GM12878 (cell line): ENCODE data around the gene TACC2. TPM values are rescaled to one million over a fixed set of nuclear protein-coding genes. Genes with fewer than 3 reads are reported as not detected.

Experiments used
- ATAC-seq: fragments of 200-7000 bp; cut with Tn5 transposase; 3 replicates; pipeline ENCODE4 v1.9.1; 2020; ENCODE audit warnings: mild to moderate bottlenecking, moderate library complexity
- BruUV-seq: library from RNA; stranded (reverse); fragments of 400-500 nt; replicated peaks from 2 replicates; lab custom pipeline; 2021; lab: Mats Ljungman, UMichigan
- CTCF ChIA-PET: fragments of 300-600 bp; sonication (Branson Sonifier 250); formaldehyde crosslinking; extraction: SDS; loops from one replicate; lab custom pipeline; 2021; ENCODE audit warnings: inconsistent platforms; lab: Yijun Ruan, JAX
- POLR2A ChIA-PET: fragments of 350-600 bp; formaldehyde crosslinking; extraction: SDS; loops from one replicate; lab custom pipeline; 2021; ENCODE audit warnings: inconsistent platforms; lab: Charles Lee
- RAD21 ChIA-PET: fragments of 300-600 bp; sonication (Branson Sonifier 250); formaldehyde crosslinking; loops from one replicate; lab custom pipeline; 2023; ENCODE audit warnings: antibody characterized with exemption; ENCODE audit not compliant: unreplicated experiment; lab: Charles Lee
- SMC1A ChIA-PET: fragments of 300-600 bp; sonication (Branson Sonifier 250); formaldehyde crosslinking; loops from one replicate; lab custom pipeline; 2023; ENCODE audit not compliant: unreplicated experiment, uncharacterized antibody; lab: Charles Lee
- DNase-seq: peaks from one replicate; pipeline ENCODE4 v3.0.0-alpha.2; 2011; ENCODE audit warnings: low read depth, low spot score
- FAIRE-seq: peaks from 3 replicates; lab custom pipeline; 2011; peaks lifted over from hg19 to GRCh38; lab: Jason Lieb, UNC
- H2AFZ ChIP-seq: 2 replicates; pipeline ENCODE4 v1.6.0; 2011; ENCODE audit warnings: low read depth, low read length, control low read depth; ENCODE audit not compliant: control insufficient read depth
- H3K27ac ChIP-seq: 2 replicates; pipeline ENCODE4 v1.5.1; 2011; ENCODE audit warnings: control low read depth; ENCODE audit not compliant: control insufficient read depth, insufficient read depth
- H3K27me3 ChIP-seq, 2 experiments: replicated peaks in 1 of 2; 2 replicates each; pipeline versions ENCODE4 v1.6.0 to v1.6.1; 2011; ENCODE audit warnings: low read length in 1 of 2; ENCODE audit not compliant: control insufficient read depth in 2 of 2, insufficient read depth in 2 of 2
- H3K36me3 ChIP-seq, 2 experiments: 2 replicates each; pipeline ENCODE4 v1.5.1; 2011; ENCODE audit warnings: low read length in 1 of 2; ENCODE audit not compliant: control insufficient read depth in 2 of 2, insufficient read depth in 2 of 2
- H3K4me1 ChIP-seq: 2 replicates; pipeline ENCODE4 v1.6.1; 2011; ENCODE audit warnings: mild to moderate bottlenecking, low read length, moderate library complexity, mixed read lengths; ENCODE audit not compliant: control insufficient read depth, insufficient read depth
- H3K4me2 ChIP-seq: 2 replicates; pipeline ENCODE4 v1.6.0; 2011; ENCODE audit warnings: control low read depth; ENCODE audit not compliant: control insufficient read depth, insufficient read depth
- H3K4me3 ChIP-seq: fragments of 200-600 bp; sonication (generic); 2 replicates; pipeline ENCODE4 v1.5.1; 2016
- H3K79me2 ChIP-seq: 2 replicates; pipeline ENCODE4 v1.6.0; 2011; ENCODE audit warnings: low read length; ENCODE audit not compliant: control insufficient read depth, insufficient read depth
- H3K9ac ChIP-seq: 2 replicates; pipeline ENCODE4 v1.8.0; 2011; ENCODE audit warnings: low read length, control low read depth, mixed read lengths; ENCODE audit not compliant: control insufficient read depth, insufficient read depth
- H3K9me3 ChIP-seq: replicated peaks from 3 replicates; pipeline ENCODE4 v1.5.1; 2011; ENCODE audit warnings: mild to moderate bottlenecking, low read length; ENCODE audit not compliant: control insufficient read depth, insufficient read depth
- H4K20me1 ChIP-seq: 2 replicates; pipeline ENCODE4 v1.6.0; 2011; ENCODE audit not compliant: control insufficient read depth, insufficient read depth
- BRCA1 ChIP-seq: IDR thresholded peaks from 2 replicates; pipeline ENCODE4 v1.6.1; 2011; ENCODE audit warnings: low read depth, low read length, improper control_type of control experiment
- CEBPB ChIP-seq, 2 experiments: fragments of 150-350 bp in 1 of 2; IDR thresholded peaks; 2 replicates each; pipeline ENCODE4 v1.6.1; 2012 to 2014; ENCODE audit warnings: low read depth in 2 of 2, low read length in 2 of 2, borderline replicate concordance in 1 of 2, inconsistent platforms in 1 of 2
- ESRRA ChIP-seq: IDR thresholded peaks from 2 replicates; pipeline ENCODE4 v1.6.1; 2012; ENCODE audit warnings: mild to moderate bottlenecking, low read length, improper control_type of control experiment
- FOXK2 ChIP-seq: fragments of 450-650 bp; IDR thresholded peaks from 2 replicates; pipeline ENCODE4 v1.6.1; 2017; ENCODE audit warnings: mild to moderate bottlenecking, moderate library complexity
- FOXM1 ChIP-seq: IDR thresholded peaks from 2 replicates; pipeline ENCODE4 v1.6.1; 2012; ENCODE audit warnings: low read depth, mild to moderate bottlenecking, inconsistent platforms, low read length, moderate library complexity
- GABPA ChIP-seq: IDR thresholded peaks from 2 replicates; pipeline ENCODE4 v1.6.1; 2014; ENCODE audit warnings: antibody characterized with exemption, low read depth, mild to moderate bottlenecking, inconsistent platforms
- KDM1A ChIP-seq: fragments of 200-600 bp; sonication (generic); IDR thresholded peaks from 2 replicates; pipeline ENCODE4 v1.6.1; 2016; ENCODE audit warnings: borderline replicate concordance
- NR2C1 ChIP-seq: fragments of 450-650 bp; IDR thresholded peaks from 2 replicates; pipeline ENCODE4 v1.6.1; 2017; ENCODE audit warnings: antibody characterized with exemption, mild to moderate bottlenecking, moderate library complexity
- PAX8 ChIP-seq: fragments of 450-650 bp; IDR thresholded peaks from 2 replicates; pipeline ENCODE4 v1.6.1; 2017; ENCODE audit warnings: mild to moderate bottlenecking, moderate library complexity
- SMC3 ChIP-seq: IDR thresholded peaks from 2 replicates; pipeline ENCODE4 v1.6.1; 2011; ENCODE audit warnings: low read length, improper control_type of control experiment, borderline replicate concordance
- ZNF622 ChIP-seq: fragments of 450-650 bp; IDR thresholded peaks from 2 replicates; pipeline ENCODE4 v1.6.1; 2017; ENCODE audit warnings: mild to moderate bottlenecking, inconsistent platforms
- WGBS: methylation state at CpG from one replicate; pipeline ENCODE4 v1.1.6; 2016; ENCODE audit warnings: low lambda C conversion rate; ENCODE audit not compliant: insufficient replicate concordance, insufficient coverage; ENCODE audit errors: missing lambda C conversion rate; 5-methylcytosine and 5-hydroxymethylcytosine counted together
- in situ Hi-C: fragments of 300-500 bp; cut with MboI; formaldehyde crosslinking; loops from 9 replicates; pipeline ENCODE4 v1.14.3; 2018; ENCODE audit warnings: mixed read lengths
- intact Hi-C: fragments of 100-400 bp; cut with micrococcal nuclease; formaldehyde crosslinking; loops from one replicate; pipeline ENCODE4 v1.14.2; 2022; ENCODE audit not compliant: unreplicated experiment
- polyA plus RNA-seq, 11 experiments: library from polyadenylated mRNA; depleted of rRNA in 4 of 11; unstranded in 6 of 11; stranded (reverse) in 5 of 11; fragments of >200 nt; fragmentation: Nextera tagmentation in 4 of 11; fragmentation: Illumina TruSeq in 1 of 11; extraction: Ambion mirVana in 4 of 11; extraction: Trizol in 1 of 11; gene quantifications; 1 replicate in 1 of 11; 2 replicates in 10 of 11; pipeline versions ENCODE4 v1.2.1 to v1.2.3, GENCODE V29; 2011 to 2016; ENCODE audit warnings: inconsistent platforms in 2 of 11, missing spikeins in 2 of 11, low read depth in 1 of 11
- total RNA-seq, 4 experiments: library from RNA; depleted of rRNA in 3 of 4; stranded (reverse); fragments of >200 nt in 3 of 4; fragmentation: Illumina TruSeq in 1 of 4; extraction: Trizol in 1 of 4; gene quantifications; 2 replicates each; pipeline versions ENCODE4 v1.2.1 to v1.2.3, GENCODE V29; 2013 to 2021
- TF ChIP-seq, protein P1 (sequence below): IDR thresholded peaks from 2 replicates; pipeline ENCODE4 v1.6.1; 2012; ENCODE audit warnings: low read depth, low read length, improper control_type of control experiment
- TF ChIP-seq, protein P2 (sequence below): fragments of 450-650 bp; IDR thresholded peaks from 2 replicates; pipeline ENCODE4 v1.6.1; 2017; ENCODE audit warnings: mild to moderate bottlenecking

Gene TACC2
- total and polyA plus RNA-seq, 10 of the 15 experiments (the other 5 are each of a cell fraction or from before 2014, with no cell fraction given): 0.07 to 0.64 (median 0.13) TPM; not detected in 5

GRCh38 chr10:122089311-122090017, 100.5 kb downstream of the TACC2 start:
- no peaks in the 10 kb centered on the region for H3K9me3 ChIP-seq
- RAD21 ChIA-PET: no interaction called here
- no peak overlapping the region for H3K4me2 ChIP-seq
- no peak overlapping the region for H3K9ac ChIP-seq
- H3K4me1 ChIP-seq: no peaks in the 10 kb centered on the region
- in situ Hi-C loops: no loop called here
- no peaks in the 10 kb centered on the region for H3K79me2 ChIP-seq
- TF ChIP-seq FOXM1 (no peak), ZNF622 (no peak), SMC3 (no peak), GABPA (no peak), ESRRA (no peak), NR2C1 (no peak), BRCA1 (no peak), PAX8 (no peak), KDM1A (no peak)
- TF ChIP-seq, all 136 proteins: peak for 0
- 46% methylated on average over 9 of the region's 9 CpGs for WGBS
- no peaks in the 10 kb centered on the region for H4K20me1 ChIP-seq
- no peak overlapping the region for H3K27ac ChIP-seq
- H2AFZ ChIP-seq: no peak overlapping the region
- DNase-seq (no peak), FAIRE-seq (no peak), ATAC-seq (no peak)
- POLR2A ChIA-PET: no interaction called here
- no peaks in the 10 kb centered on the region; a peak in 2 of 4 replicates for H3K27me3 ChIP-seq
- SMC1A ChIA-PET: interaction anchor here (0.6 kb wide), 1 partner anchor 350 kb away, joined by 4 read pairs; no protein-coding TSS in a partner anchor
- H3K36me3 ChIP-seq: no peaks in the 10 kb centered on the region
- CTCF ChIA-PET: no interaction called here
- H3K4me3 ChIP-seq: no peak overlapping the region
- BruUV-seq: no TSS peak
- intact Hi-C loops: no loop called here

DNA sequence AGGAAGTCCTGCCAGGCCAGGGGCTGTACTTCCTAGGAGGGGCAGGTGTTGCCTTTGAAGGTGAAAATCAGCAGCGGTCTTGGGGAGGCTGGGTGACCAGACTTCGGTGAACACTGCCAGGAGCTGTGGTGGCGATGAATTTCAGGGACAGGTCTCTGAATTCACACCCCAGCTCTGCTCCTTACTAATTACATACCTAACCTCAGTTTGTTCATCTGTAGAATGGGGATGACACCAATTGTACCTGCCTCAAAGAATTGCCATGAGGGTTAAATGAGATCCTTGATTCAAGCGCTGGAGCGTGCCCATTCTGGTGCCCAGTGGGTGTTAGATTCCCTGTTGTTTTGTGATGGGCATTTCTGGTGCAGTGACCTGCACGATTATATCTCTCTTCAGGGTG, 102.8 kb downstream of the TACC2 start:
- Histone ChIP-seq H3K4me2 (no peak overlapping the region), H3K27me3 (no peaks in the 10 kb centered on the region; a peak in 2 of 4 replicates), H3K4me1 (no peaks in the 10 kb centered on the region), H3K27ac (no peak overlapping the region)
- in situ Hi-C loops: no loop called here
- POLR2A ChIA-PET: no interaction called here
- intact Hi-C loops: no loop called here
- no peak for TF ChIP-seq FOXK2
- no peak for TF ChIP-seq CEBPB (IDR thresholded peaks at IDR 0.05; ENCODE audit: borderline replicate concordance in 1 of 2, low read depth in 2 of 2, low read length in 2 of 2)
- TF ChIP-seq, protein P1, sequence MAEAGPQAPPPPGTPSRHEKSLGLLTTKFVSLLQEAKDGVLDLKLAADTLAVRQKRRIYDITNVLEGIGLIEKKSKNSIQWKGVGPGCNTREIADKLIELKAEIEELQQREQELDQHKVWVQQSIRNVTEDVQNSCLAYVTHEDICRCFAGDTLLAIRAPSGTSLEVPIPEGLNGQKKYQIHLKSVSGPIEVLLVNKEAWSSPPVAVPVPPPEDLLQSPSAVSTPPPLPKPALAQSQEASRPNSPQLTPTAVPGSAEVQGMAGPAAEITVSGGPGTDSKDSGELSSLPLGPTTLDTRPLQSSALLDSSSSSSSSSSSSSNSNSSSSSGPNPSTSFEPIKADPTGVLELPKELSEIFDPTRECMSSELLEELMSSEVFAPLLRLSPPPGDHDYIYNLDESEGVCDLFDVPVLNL: no peak
- TF ChIP-seq, protein P2, sequence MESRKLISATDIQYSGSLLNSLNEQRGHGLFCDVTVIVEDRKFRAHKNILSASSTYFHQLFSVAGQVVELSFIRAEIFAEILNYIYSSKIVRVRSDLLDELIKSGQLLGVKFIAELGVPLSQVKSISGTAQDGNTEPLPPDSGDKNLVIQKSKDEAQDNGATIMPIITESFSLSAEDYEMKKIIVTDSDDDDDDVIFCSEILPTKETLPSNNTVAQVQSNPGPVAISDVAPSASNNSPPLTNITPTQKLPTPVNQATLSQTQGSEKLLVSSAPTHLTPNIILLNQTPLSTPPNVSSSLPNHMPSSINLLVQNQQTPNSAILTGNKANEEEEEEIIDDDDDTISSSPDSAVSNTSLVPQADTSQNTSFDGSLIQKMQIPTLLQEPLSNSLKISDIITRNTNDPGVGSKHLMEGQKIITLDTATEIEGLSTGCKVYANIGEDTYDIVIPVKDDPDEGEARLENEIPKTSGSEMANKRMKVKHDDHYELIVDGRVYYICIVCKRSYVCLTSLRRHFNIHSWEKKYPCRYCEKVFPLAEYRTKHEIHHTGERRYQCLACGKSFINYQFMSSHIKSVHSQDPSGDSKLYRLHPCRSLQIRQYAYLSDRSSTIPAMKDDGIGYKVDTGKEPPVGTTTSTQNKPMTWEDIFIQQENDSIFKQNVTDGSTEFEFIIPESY: no peak
- TF ChIP-seq, all 136 proteins: peak for 0
- no peak for DNase-seq
- no peak overlapping the region for H2AFZ ChIP-seq
- 24% methylated on average over 6 of the region's 6 CpGs for WGBS
- no peak for FAIRE-seq
- no peak for ATAC-seq
- no peaks in the 10 kb centered on the region for H3K79me2 ChIP-seq
- H3K9ac ChIP-seq: no peak overlapping the region
- H3K9me3 ChIP-seq: no peaks in the 10 kb centered on the region
- H3K4me3 ChIP-seq: no peak overlapping the region
- H4K20me1 ChIP-seq: no peaks in the 10 kb centered on the region
- ChIA-PET RAD21 (no interaction called here), SMC1A (no interaction called here), CTCF (no interaction called here)
- no peaks in the 10 kb centered on the region for H3K36me3 ChIP-seq
- no TSS peak for BruUV-seq
